ENCODE data around the gene NFIL3.
"Not testable (repeated sequence)": the region's sequence is repeated elsewhere in the genome, so short reads cannot be mapped to it uniquely, and the experiment has no call there.

NFIL3 gene, protein sequence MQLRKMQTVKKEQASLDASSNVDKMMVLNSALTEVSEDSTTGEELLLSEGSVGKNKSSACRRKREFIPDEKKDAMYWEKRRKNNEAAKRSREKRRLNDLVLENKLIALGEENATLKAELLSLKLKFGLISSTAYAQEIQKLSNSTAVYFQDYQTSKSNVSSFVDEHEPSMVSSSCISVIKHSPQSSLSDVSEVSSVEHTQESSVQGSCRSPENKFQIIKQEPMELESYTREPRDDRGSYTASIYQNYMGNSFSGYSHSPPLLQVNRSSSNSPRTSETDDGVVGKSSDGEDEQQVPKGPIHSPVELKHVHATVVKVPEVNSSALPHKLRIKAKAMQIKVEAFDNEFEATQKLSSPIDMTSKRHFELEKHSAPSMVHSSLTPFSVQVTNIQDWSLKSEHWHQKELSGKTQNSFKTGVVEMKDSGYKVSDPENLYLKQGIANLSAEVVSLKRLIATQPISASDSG

DNA sequence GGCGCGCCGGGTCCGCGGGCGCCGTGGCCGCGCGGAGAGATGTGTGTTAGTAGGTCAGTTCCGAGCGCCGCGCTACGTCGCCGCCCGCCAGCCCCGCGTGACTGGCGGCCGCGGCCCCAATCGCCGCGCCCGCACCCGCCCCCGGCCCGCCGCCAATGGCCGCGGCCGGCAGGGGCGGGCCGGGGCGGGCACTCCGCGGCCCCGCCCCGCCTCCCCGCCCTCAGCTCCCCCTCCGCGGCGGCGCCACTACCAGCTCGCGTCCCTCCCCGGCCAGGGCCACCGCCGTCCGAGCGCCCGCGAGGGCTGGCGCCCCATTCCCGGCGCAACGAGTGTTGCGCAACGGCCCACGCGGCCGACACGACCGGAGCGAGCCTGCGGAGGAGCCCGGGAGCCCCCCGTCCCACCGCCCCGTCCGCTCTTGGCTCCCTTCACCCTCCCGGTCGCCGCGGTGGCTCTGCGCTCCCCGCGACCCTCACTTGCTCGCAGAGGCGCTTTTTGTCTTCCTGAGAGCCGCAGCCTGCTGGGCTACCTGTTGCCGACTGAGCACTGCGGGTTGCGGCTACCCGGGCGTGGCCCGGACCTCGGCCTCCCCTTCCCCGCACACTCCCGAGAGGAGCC, at the start of gene NFIL3:
TSS of gene NFIL3 (minus strand) at position 48 of the 618 bp plus-strand sequence. CDS start 13,098 bp downstream, outside the sequence.
- peak; percentile 91 for DNase-seq

DNA sequence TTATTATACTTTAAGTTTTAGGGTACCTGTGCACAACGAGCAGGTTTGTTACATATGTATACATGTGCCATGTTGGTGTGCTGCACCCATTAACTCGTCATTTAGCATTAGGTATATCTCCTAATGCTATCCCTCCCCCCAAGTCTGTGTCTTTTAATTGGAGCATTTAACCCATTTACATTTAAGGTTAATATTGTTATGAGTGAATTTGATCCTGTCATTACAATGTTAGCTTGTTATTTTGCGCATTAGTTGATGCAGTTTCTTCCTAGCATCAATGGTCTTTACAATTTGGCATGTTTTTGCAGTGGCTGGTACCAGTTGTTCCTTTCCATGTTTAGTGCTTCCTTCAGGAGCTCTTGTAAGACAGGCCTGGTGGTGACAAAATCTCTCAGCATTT, 47.9 kb upstream of the NFIL3 start:
- not testable (repeated sequence) for DNase-seq

DNA sequence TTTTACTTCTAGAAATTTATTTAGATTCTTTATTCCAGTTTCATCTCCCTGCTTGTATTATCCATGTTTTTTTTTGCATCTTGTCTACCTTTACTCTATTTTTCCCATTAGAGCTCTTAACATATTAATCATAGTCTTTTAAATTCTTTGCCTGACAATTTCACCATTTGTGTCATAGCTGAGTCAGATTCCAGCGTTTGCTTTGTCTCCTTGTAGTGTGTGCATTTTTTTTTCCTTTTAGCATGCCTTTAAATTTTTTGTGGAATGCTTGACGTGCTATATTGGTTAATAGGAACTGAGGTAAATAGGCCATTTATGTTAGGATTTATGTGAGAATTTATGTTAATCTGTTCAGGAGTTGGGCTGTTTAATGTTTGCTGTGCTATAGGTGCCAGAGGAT, 41.8 kb upstream of the NFIL3 start:
- no peak for DNase-seq

DNA sequence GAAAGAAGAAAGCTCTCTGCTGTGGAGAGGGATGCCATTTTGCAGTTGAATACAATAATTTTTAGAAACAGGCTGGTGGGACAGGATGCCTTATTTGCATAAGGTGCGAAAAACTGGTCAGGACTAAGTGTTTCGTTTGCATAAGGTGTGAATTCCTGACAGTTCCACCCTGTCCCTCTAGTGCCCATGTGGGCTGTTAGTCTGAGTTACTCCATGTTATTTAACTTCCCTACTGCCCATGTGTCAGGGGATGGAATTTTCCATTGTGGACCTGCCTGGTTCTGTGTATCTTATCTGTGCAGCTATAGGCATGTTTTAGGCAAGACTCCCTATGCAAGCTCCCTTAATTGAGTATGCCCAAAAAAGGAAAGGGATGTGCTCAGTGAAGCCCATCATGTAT, 35.3 kb upstream of the NFIL3 start:
- DNase-seq: no peak

DNA sequence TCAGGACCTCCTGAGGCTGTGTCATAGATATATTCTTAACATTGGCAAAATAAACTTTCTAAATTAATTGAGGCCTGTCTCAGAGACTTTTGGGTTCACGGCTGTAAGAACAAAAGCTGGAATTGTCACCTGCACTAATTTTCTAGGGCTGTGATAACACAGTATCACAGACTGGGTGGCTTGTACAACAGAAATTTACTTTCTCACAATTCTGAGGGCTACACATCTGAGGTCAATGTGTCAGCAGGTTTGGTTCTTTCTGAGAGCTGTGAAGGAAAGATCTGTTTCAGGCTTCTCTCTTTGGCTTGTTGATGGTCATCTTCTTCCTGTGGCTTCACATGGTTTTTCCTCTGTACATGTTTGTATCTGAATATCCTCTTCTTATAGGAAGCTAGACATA, 29.2 kb upstream of the NFIL3 start:
- DNase-seq: no peak

DNA sequence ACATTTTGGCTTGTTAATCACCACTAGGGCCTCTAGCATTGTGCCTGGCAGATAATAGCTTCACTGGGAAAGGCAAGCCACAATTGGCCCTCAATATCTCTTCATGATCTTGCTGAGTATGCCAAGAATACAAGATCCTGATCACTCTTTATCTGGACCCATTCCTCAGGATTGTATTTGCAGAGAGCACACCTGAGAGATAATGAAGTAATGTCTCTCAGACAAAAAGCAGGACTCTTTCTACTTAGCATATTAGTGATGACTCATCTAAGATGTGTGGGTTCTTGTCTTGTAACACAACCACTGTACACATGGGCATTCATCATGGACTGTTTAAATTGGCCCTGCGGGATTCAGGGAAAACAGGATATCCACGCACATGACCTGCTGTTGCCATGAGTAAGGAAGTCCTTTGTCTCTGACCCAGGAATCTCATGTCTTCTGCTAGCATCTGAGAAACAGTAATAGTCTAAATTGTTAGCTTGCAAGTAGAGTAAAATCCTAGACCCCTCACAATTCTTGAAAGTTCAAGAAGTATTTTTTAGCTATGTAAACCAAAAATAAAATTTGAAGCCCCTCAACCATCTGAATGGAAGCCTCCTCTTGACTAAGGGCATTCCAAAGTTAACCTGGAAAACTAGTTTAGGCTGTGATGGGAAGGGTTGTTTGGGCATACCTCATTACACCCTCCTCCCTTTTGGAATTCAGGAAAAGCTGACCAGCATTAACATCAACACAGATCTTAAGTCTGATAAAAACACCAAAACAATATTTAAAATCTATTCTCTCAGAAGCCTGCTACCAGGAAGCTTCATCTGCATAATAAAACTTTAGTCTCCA, 28.0 kb upstream of the NFIL3 start:
- peak; percentile 23 for DNase-seq

DNA sequence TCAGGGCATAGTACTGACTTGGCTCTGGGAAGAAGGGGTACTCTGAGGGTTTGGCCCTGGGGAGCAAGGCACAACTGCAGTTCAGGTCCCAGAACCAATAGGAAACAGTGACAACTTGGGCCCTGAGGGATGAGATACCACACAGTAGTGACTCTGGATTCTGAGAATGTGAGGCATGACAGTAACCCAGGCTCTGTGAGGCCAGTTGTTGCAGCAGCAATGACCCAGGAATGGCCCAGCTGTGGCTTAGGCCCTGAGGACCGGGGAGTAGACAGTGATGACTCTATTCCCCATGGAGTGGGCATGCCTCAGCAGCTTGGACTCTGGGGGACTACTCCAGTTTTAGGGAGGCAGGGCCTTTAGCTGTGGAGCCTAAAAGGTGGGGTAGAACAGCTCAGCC, 21.5 kb upstream of the NFIL3 start:
- no peak for DNase-seq

DNA sequence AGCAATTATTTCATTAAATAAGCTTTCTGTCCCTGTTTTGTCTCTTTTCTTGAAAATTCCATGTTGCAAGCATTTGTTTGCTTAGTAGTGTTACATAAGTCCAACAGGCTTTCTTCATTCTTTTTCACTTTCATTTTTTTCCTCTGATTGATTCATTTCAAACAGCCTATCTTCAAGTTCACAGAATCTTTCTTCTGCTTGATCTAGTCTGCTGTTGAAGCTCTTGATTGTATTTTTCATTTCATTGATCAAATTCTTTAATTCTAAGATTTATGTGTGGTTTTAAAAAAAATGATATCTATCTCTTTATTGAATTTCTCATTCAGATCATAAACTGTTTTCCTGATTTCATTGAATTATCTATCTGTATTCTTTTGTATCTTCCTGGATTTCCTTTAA, 20.4 kb upstream of the NFIL3 start:
- no peak for DNase-seq

DNA sequence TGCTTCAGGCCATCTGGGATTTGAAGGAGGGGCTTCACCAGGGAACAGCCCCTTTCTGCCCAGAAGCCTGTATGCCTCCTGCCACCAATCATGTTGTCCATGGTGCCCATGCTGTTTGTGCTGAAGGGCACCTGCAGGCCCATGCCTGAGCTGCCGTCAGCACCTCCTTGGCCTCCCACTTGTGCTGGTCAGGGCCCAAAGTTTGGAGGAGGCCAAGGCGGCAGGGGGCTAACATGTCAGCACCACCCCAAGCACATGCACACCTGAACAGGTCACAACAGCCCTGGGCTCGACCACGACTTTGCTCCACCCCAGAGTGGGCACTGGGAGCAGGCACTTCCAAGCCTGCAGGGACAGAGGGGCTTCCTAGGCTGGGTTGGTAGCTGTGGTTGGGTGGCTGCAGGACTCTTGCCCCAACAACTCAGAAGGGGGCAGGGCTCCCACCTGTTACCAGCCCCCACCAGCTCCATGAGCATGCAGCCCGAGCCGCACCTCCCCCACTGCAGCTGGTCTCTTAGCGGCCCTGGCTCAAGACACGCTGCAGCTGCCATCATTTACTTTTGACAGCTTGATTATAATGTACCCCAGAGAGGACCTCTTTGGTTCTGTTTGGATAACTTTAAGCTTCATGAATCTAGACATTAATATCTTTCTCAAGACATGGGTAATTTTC, 19.8 kb upstream of the NFIL3 start:
- DNase-seq: no peak

DNA sequence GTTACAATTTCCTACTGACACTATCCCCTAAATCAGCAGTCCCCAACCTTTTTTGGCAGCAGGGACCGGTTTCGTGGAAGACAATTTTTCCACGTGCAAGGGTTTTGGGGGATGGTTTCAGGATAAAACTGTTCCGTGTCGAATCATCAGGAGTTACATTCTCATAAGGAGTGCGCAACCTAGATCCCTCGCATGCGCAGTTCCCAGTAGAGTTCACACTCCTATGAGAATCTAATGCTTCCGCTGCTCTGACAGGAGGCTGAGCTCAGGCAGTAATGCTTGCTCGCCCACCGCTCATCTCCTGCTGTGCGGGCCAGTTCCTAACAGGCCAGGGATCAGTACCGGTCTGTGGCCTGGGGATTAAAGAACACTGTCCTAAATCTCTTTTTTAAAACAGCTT, 13.2 kb upstream of the NFIL3 start:
- DNase-seq: no peak

DNA sequence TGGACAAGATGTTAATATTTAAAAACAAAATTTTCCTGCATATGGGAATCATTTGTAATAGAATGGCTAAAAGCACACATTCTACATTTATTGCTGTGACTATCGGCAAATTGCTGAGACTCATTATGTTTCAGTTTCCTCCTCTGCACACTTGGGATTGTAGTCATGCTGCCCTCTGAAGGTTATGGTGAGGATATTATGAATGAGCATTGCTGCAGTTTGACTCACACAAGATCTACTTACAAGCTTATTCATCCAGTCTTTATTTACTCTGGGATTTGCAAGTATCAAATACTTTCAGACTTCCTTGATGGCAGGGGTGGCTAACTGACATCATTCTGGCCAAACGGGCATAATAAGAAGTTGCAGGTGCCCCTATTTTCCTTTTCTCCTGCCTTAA, 9.5 kb upstream of the NFIL3 start:
- DNase-seq: peak; percentile 88

DNA sequence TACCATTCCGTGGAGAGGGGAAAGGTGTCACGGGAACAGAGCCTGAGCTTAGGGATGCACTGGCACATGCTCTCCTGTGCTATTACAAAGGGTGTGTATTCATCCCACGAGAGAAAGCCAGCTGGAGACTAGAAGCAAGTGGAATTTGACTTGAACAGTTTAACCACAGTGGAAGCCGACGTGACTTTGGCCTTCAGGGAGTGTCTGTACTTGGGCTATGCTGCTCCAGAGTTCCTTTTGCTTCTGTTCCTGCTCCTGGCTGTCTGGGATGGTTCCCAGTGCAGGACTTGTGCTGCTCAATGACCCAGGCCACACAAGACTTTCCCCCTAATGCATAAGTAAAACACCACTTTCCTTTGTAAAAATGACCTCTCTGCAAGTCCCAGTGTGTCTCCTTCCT, 7.9 kb upstream of the NFIL3 start:
- no peak for DNase-seq

DNA sequence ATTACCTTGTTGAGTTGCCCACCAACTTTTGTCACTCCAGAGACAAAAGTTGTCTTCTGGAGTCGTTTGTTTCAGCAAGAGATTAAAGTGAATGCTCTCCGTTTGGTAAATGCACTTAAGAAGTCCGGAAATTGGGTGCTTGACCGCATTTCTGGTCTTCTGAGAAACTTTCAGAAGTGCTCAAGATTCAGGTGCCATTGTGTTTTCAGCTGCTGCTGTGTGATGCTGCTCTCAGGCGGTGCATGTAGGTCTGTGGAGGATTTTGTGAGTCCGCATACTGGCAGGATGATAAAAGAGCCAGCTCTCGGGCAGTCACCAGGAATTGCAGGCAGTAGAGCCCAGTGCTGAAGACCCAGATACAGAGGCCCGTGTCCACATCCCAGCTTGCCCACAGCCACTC, 5.9 kb upstream of the NFIL3 start:
- no peak for DNase-seq

DNA sequence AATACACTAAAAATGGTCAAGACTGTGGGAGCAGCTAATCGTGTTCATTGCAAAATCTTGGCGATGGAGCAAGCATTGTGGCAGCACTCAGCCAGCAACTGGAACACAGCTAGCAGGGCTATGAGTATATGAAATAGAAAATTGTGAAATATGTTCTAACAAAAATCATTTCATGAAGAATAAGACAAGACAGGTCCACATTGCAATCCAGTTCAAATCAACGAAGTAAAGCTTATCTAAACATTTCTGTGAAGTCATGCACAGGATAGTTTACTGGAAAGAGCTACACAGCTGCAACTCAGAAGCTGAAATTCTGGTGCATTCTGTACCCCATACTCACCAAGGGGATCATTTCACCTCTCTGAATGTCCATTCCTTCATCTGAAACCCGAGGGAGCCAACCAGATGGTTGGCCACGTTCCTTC, 5.3 kb upstream of the NFIL3 start:
- DNase-seq: no peak

DNA sequence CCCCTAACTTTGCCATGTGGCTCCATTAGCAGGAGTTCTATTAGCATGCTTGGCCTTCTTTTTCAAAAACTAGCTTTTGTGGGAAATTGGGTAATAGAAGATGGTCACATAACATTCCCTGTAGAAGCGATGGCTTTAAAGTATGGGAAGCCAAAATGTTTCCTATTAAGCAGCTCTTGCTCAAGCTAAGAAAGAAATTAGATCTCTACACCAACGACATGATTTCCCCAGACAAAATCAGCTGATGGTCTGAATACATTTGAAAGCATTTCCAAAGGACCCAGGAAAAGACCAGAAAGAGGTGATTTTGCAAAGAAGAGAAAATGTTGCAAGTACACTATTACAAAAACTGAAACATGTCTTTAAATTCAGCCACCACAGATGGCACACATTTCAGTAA, 4.8 kb upstream of the NFIL3 start:
- DNase-seq: no peak

DNA sequence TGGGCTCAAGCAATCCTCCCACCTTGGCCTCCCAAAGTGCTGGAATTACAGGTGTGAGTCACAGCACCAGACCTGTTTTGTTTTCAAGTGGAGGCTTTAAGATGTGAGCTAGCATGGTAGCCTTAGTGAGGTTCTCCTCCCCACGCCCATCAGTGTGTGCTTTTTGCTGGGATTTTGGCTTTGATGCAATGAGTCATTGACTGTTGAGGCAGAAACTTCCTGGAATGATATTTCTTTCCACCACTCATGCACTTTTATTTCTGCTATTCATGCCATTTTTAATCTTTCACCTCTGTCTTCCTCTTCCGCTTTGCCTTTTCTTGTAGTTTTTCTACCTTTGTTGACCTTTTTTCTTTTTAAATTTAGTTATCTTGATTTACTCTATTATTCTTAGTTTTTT, 4.2 kb upstream of the NFIL3 start:
- peak; percentile 55 for DNase-seq

DNA sequence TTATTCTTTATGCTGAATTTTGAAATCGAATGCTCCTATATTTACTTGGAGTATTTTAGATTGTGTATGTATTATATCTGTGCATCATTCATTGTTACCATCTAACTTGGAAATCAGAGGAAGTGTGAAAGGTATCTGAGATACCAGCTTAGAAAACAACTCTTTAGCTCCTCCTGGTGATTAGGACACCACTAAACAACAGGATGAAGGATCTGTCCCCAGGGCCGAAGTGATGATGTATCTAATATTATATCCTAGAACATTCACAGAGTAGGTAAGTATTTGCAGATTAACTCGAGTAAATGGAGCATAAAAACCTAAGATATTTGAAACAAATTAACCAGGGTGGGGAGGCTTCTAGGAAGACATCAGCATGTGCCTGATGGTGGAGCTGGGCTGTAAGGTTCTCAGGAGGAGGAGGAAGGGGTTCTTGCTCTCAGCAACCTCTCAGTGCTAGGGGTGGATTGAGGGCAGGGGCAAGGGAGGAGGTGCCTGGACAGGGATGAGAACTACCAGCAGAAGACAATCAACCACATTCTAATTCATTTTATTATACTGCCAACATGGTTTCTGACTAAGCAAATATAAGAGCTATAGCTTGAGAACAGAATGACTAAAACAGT, 2.6 kb upstream of the NFIL3 start:
- peak; percentile 66 for DNase-seq

DNA sequence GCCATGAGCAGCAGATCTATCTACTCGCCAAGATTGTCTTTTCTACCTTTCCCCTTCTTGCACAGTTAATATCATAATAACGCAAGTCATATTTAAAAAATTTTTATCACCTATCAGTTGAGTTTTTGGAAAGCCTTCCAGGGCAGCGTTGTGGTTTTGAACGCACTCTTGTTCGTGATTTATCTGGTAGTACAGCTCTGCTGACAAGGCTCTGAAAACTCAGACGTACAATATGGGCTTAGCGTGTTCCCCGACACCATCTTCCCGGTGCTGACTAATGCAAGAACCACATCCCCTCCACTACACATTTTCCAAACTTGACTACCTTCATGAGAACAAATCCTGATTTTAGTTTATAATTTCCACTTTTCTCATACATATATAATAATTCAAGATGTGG, 1.6 kb upstream of the NFIL3 start:
- no peak for DNase-seq

DNA sequence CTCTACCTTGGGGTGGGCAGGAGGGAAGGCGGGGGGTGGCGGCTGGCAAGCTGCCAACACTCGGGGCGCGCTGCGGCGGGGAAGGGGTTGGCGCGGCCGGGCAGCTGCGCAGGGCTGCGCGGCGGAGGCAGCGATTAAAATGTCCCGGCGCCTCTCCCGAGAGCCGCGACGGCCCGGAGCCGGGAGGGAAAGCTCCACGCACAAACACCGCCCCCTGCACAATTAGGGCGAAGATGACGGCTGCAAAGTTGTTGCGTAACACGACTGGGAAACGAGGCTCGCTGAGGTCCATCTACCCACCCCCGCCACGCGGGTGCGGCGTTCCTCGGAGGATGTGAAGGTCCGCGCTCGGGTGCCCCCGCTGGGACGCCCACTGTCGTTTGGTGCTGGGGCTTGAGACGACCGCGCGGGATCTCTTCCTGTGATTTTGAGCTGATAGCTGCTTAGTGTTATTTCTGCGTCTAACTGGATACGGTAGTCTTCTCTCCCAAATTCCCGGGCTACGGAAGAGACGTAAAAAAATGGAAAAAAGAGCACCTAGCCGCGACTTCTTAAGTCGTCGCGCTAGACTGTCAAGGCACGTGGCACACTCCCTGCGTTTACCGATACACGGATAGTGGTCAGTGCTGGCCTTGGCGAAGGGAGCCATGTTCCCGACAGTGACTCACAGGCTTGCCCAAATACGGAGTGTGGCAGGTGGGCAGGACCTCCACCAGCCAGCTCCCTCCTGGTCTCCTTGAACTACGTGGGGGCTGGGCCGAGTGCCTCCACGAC, 958 bp upstream of the NFIL3 start:
- DNase-seq: peak; percentile 75

DNA sequence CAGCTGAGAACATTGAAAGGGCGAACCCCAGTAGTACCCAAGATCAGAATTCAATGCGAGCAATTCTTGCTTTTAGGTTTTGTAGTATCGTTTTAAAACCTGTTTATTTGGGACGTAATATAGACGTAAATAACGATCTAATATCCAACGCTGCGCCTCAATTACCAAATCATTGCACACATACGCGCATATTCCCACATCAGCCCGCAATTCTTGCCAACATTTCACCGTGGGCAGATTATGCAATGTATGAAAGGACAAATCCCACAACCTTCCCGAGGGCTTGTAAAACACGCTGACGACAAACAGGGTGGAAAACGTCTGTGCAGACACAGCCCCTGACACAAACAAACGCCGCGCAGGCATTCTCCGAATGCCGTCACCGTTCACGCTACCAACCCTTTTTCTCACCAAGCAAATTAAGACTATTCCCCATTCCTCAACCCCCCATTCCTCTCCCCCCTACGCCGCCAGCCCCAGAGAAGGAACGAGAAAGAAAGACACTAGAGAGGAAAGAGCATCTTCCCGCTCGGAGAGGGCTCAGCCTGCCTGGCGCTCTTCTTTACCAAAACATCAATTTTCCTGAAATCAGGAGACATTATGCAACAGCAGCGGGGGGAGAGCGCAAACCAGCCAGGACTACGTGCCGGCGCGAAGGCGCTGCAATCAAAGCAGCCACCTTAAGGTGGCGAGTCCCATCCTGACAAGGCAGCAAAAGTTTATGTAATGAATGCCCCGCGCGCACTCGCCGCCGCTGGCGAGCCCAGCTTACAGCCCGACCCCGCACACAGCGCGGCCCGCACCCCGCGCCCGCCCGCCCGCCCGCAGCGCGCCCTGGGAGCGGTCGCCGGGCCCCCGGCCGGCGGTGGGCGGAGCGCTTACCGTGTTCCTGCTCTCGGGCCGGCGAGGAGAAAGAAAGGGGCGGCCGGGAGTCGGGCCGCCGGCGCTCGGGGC, 597 bp downstream of the NFIL3 start:
- peak; percentile 73 for DNase-seq

All from DMS53 (cell line).